ENCODE measurements around the gene CFAP65. TPM values are rescaled to one million over a fixed set of nuclear protein-coding genes. Genes with fewer than 3 reads are reported as not detected.

CFAP65 gene
- total RNA-seq, 1 donor, result 0.10 TPM

DNA sequence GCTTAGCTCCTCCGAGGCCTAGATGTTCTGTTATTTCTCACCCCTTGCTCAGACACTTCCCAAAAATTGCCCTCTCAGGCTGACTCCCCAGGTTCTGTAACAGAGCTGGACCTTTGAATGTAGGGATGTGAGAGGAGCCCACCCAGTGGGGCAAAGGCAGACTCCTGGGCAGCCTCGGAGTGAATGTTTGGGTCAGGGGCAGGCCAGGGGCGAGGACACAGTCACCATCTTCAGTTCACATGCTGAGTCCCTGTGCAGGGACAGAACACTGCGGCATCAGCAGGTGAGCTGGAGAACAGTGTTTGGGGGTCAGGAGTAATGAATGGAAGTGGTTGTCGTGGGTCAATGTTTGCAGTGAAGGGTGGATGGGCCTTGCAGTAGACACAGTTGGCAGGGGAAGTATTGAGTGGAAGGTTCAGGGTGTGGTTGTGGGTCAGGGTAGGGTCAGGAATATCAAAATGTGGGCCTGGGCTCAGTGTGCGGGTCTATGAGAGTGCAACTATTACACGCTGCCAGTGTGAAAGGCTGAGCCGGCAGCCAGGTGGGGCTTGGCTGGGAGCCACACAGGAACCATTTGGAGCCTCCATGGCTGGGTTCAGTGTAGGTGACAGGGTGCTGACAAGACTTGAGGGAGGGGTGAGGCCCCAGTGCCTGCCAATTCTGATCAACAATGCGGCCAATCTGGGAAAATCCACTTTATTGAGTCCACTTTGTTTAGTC is 15.0 kb upstream of the CFAP65 start:
- Histone ChIP-seq H3K9me3 (ENCODE audit: low read depth, low read length) (no peaks in the 10 kb centered on the region), H3K27me3 (ENCODE audit: insufficient read depth, low read length) (peaks cover 45% of the 10 kb centered on the region), H3K4me1 (ENCODE audit: insufficient read depth, low read length) (peaks cover 34% of the 10 kb centered on the region), H3K4me3 (ENCODE audit: low read length) (no peak overlapping the region)

GRCh38 chr2:219054956-219055903 is 13.9 kb upstream of the CFAP65 start:
- Histone ChIP-seq H3K4me3 (ENCODE audit: low read length) (no peak overlapping the region), H3K9me3 (ENCODE audit: low read depth, low read length) (no peaks in the 10 kb centered on the region), H3K27me3 (ENCODE audit: insufficient read depth, low read length) (peaks cover 42% of the 10 kb centered on the region), H3K4me1 (ENCODE audit: insufficient read depth, low read length) (peaks cover 28% of the 10 kb centered on the region)

DNA sequence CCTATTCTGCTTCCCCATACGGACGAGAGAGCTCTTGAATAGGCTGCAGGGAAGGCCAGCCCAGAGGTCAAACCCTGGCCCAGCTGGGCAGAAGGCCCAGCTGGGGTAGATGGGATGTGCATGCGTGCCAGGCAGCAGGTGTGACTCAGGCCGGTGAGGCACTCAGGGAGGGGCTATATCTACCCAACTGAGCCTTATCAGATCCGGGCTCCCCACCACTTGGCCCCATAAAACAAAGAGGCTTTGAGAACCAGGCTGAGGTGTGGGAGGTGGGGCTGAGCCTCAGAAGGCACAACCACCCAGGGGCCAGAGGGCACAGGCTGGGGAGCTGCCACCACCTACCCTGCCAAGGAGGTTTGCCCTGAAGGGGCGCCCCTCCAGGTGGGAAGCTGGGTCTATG is 8.0 kb upstream of the CFAP65 start:
- peaks cover 18% of the 10 kb centered on the region for H3K27me3 ChIP-seq (ENCODE audit: insufficient read depth, low read length)
- H3K4me1 ChIP-seq (ENCODE audit: insufficient read depth, low read length), result no peaks in the 10 kb centered on the region
- H3K4me3 ChIP-seq (ENCODE audit: low read length), result no peak overlapping the region
- no peaks in the 10 kb centered on the region for H3K9me3 ChIP-seq (ENCODE audit: low read depth, low read length)

DNA sequence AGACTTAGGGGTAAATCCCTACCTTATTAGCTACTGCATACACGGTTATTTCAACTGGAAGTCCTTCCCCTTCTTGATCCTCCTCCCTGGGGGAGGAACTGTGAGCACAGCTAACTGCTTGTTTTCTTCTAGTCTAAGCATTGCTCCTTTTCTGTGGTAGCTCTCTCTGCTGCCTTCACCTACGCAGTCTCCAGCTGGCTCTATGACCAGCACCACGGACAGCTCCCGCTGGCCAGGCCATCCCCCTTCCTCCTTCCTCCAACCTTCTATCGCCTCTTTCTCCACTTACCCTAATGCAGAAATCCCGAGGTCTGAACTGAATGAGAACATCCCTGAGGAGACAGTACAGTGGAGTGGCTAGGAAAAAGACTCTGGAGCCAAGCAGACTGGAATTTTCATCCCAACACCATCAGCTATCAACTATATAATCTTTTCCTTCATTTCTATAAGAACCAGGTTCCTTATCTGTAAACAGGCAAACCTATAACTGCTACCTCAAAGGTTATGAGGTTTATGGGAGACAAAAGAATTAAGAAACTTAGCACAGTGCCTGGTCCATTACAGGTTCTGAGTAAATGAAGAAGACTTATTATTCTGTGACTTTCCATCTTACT is 4.7 kb upstream of the CFAP65 start:
- no peak overlapping the region for H3K4me3 ChIP-seq (ENCODE audit: low read length)
- H3K27me3 ChIP-seq (ENCODE audit: insufficient read depth, low read length), result peaks cover 48% of the 10 kb centered on the region
- H3K4me1 ChIP-seq (ENCODE audit: insufficient read depth, low read length), result peaks cover 4% of the 10 kb centered on the region
- H3K9me3 ChIP-seq (ENCODE audit: low read depth, low read length), result no peaks in the 10 kb centered on the region

GRCh38 chr2:219042750-219043149 is 1.4 kb upstream of the CFAP65 start:
- Histone ChIP-seq H3K27me3 (ENCODE audit: insufficient read depth, low read length) (peaks cover 58% of the 10 kb centered on the region), H3K4me3 (ENCODE audit: low read length) (no peak overlapping the region), H3K9me3 (ENCODE audit: low read depth, low read length) (no peaks in the 10 kb centered on the region), H3K4me1 (ENCODE audit: insufficient read depth, low read length) (peaks cover 6% of the 10 kb centered on the region)

- no peak overlapping the region for H3K4me3 ChIP-seq (ENCODE audit: low read length)
- peaks cover 6% of the 10 kb centered on the region for H3K4me1 ChIP-seq (ENCODE audit: insufficient read depth, low read length)
- peaks cover 62% of the 10 kb centered on the region for H3K27me3 ChIP-seq (ENCODE audit: insufficient read depth, low read length)
- no peaks in the 10 kb centered on the region for H3K9me3 ChIP-seq (ENCODE audit: low read depth, low read length)
Measured at GRCh38 chr2:219042157-219042556, 841 bp upstream of the CFAP65 start.

DNA sequence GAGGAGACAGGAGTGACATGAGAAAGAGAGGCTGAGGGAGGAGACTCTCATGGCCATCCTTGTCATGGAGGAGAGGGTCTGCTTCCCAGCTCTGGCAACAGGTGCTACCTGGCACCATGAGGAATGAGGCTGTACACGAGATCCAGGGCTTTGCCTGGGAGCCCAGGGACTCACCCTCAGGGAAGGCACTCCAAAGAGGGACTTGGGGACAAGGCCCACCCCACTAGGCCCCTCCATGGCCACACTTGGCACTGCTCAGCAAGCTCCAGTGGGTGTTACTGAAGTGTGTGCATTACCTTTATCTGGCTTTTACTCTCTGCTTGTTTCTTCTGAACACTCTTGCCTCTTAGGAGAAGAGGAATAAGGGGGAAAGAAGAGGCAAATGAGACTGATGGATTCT is 2.7 kb downstream of the CFAP65 start:
- Histone ChIP-seq H3K4me1 (ENCODE audit: insufficient read depth, low read length) (peaks cover 6% of the 10 kb centered on the region), H3K4me3 (ENCODE audit: low read length) (no peak overlapping the region), H3K27me3 (ENCODE audit: insufficient read depth, low read length) (peaks cover 55% of the 10 kb centered on the region), H3K9me3 (ENCODE audit: low read depth, low read length) (no peaks in the 10 kb centered on the region)

DNA sequence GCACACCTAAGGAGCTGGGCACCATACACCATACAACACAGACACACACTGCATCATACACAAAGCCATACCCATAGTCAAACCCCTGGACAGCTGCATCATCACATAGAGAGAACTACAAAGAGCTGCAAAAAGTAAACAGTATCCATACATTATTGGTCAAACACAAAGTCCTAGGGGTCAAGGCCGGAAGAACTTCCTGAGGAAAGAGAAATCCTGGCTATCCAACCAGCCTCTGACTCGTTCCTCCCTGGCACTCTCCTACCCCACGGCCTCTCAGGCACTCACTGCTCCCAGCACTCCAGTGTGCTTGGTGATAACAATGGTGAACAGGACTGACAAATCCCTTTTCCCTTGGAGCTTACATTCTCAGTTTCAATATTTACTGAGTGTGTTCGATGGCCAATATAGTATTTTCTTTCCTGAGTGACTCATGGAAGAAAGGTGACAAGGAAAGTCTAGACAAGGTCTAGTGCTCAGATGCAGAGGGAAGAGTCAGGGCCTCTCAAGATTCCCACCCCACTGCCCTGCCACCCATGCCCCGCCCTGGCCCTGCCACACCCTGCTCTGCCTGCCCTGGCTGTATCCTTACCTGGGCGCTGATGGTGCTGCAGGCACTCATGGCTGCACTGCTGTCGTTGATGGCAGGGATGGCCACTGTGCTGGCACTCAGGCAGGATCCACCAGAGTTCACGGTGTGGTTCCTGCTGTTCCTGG is 3.4 kb downstream of the CFAP65 start:
- H3K4me1 ChIP-seq (ENCODE audit: insufficient read depth, low read length), result peaks cover 6% of the 10 kb centered on the region
- H3K4me3 ChIP-seq (ENCODE audit: low read length), result no peak overlapping the region
- H3K27me3 ChIP-seq (ENCODE audit: insufficient read depth, low read length), result peaks cover 55% of the 10 kb centered on the region
- no peaks in the 10 kb centered on the region for H3K9me3 ChIP-seq (ENCODE audit: low read depth, low read length)

DNA sequence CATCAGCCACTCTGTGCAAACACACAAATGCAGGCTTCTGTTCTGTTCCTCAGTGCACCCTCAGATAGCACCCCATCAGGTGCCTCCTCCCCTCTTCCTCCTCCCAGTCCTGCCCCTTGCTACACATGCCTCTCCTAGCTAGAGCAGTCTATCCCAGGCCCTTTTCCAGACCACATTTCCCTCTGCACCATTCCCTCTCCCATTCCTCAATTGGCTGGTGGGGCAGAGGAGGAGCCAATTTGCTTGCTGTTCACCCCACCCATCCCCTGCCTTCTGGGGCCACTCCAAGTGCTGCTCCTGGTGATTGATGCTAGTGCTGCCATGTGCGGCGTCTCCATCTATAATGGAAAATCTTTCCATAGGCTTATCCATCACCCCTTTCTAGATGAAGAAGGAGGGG is 5.4 kb downstream of the CFAP65 start:
- H3K4me3 ChIP-seq (ENCODE audit: low read length), result no peak overlapping the region
- peaks cover 36% of the 10 kb centered on the region for H3K27me3 ChIP-seq (ENCODE audit: insufficient read depth, low read length)
- no peaks in the 10 kb centered on the region for H3K9me3 ChIP-seq (ENCODE audit: low read depth, low read length)
- H3K4me1 ChIP-seq (ENCODE audit: insufficient read depth, low read length), result peaks cover under 1% of the 10 kb centered on the region

DNA sequence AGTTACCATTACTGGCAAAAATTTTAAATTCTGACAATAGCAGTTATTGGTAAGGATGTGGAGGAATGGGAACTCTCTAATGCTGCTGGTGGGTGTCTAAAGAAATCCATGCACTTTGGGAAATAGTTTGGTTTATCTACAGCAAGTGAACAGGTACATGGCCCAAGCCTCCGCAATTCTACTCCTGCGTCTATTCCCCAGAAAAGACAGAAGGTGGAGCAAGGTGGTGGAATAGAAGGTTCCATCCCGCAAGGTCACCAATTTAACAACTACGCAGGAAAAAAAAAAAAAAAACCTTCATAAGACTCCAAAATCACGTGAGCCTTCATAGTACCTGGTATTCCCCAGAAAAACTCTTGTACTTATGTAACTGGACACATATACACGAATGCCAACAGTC is 6.5 kb downstream of the CFAP65 start:
- H3K27me3 ChIP-seq (ENCODE audit: insufficient read depth, low read length), result peaks cover 26% of the 10 kb centered on the region
- no peaks in the 10 kb centered on the region for H3K9me3 ChIP-seq (ENCODE audit: low read depth, low read length)
- H3K4me3 ChIP-seq (ENCODE audit: low read length), result no peak overlapping the region
- H3K4me1 ChIP-seq (ENCODE audit: insufficient read depth, low read length), result no peaks in the 10 kb centered on the region

DNA sequence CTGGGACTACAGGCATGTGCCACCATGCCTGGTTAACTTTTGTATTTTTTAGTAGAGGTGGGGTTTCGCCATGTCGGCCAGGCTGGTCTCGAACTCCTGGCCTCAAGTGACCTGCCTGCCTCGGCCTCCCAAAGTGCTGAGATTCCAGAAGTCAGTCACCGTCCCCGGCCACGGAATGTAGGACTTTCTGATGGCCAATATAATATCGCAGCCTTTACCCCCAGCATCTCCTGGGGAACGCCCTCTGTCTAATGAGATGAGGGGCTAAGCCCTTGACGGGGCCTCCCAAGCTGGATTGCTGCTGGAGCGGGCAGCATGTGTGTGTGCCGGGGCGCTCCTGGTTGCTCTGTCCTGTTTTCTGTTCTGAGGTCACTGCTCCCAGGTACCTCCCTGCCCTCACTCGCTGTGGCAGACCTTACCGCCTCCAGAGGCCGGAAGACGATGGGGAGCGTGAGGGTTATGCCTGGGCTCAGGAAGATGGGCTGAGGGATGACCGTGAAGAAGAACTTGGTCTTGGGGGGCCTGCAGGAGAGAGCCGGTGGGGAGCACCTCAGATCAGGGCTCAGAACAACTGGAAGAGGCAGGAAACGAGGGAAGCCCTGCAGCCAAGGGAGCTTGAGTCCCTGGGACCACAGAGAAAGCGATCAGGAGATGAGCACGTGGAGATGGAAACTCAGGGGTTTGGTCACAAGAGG is 9.1 kb downstream of the CFAP65 start:
- H3K27me3 ChIP-seq (ENCODE audit: insufficient read depth, low read length), result peaks cover 14% of the 10 kb centered on the region
- H3K4me1 ChIP-seq (ENCODE audit: insufficient read depth, low read length), result no peaks in the 10 kb centered on the region
- no peak overlapping the region for H3K4me3 ChIP-seq (ENCODE audit: low read length)
- H3K9me3 ChIP-seq (ENCODE audit: low read depth, low read length), result no peaks in the 10 kb centered on the region

DNA sequence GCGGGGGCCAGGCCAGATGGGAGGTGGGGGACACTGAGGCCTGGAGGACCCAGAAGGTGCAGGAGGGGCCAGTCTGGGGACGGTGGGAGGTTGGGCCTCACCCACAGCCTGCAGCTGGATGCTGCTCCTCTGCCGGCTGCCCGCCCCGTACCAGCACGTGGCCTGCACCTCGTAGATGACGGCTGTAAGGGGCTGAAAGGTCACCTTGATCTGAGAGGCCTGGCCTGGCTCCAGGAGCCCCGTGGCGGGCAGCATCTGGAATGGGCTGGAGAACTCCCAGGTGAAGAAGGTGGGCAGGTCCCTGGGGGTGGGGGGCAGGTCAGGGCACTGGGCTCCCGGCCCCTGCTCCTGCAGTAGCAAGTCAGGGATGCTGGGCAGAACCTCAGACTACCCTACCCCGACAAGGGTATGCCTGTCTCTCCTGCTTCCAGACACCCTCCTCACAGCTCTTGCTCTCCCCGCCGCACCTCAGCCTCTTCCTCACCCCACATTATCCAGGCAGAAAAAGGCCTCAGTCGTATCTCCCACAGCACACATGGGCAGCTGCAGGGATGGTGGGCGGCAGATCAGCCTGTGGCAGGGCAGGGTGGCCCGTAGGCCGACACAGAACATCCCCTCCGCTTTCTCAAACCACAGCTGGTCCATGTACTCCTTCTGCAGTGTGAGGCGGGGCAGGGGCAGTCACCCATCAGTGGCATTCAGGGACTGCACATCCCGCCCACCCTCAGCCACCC is 10.1 kb downstream of the CFAP65 start:
- H3K27me3 ChIP-seq (ENCODE audit: insufficient read depth, low read length), result peaks cover 14% of the 10 kb centered on the region
- H3K9me3 ChIP-seq (ENCODE audit: low read depth, low read length), result no peaks in the 10 kb centered on the region
- no peak overlapping the region for H3K4me3 ChIP-seq (ENCODE audit: low read length)
- no peaks in the 10 kb centered on the region for H3K4me1 ChIP-seq (ENCODE audit: insufficient read depth, low read length)

GRCh38 chr2:219030177-219030940 is 11.0 kb downstream of the CFAP65 start:
- Histone ChIP-seq H3K4me3 (ENCODE audit: low read length) (no peak overlapping the region), H3K9me3 (ENCODE audit: low read depth, low read length) (no peaks in the 10 kb centered on the region), H3K27me3 (ENCODE audit: insufficient read depth, low read length) (peaks cover 14% of the 10 kb centered on the region), H3K4me1 (ENCODE audit: insufficient read depth, low read length) (no peaks in the 10 kb centered on the region)
